ENCODE data around the gene MYO5C.

MYO5C gene

GRCh38 chr15:52307847-52308246 lies 12.2 kb upstream of the MYO5C start:
- no peak overlapping the region for H3K4me3 ChIP-seq (ENCODE audit: low read length)
- H3K36me3 ChIP-seq (ENCODE audit: insufficient read depth, low read length): peaks cover 3% of the 10 kb centered on the region
- no peak overlapping the region for H3K4me2 ChIP-seq (ENCODE audit: low read length)
- peaks cover 21% of the 10 kb centered on the region for H3K4me1 ChIP-seq (ENCODE audit: control insufficient read depth, insufficient read depth, low read length)
- H3K9ac ChIP-seq (ENCODE audit: low read depth, low read length): no peak overlapping the region
- H3K9me3 ChIP-seq (replicated peaks; ENCODE audit: low read length): no peaks in the 10 kb centered on the region
- H3K27me3 ChIP-seq (ENCODE audit: control insufficient read depth, insufficient read depth, low read length): no peaks in the 10 kb centered on the region

GRCh38 chr15:52306270-52306669 lies 10.7 kb upstream of the MYO5C start:
- H3K4me1 ChIP-seq (ENCODE audit: control insufficient read depth, insufficient read depth, low read length): peaks cover 21% of the 10 kb centered on the region
- no peaks in the 10 kb centered on the region for H3K27me3 ChIP-seq (ENCODE audit: control insufficient read depth, insufficient read depth, low read length)
- H3K4me2 ChIP-seq (ENCODE audit: low read length): no peak overlapping the region
- H3K9ac ChIP-seq (ENCODE audit: low read depth, low read length): no peak overlapping the region
- H3K9me3 ChIP-seq (replicated peaks; ENCODE audit: low read length): no peaks in the 10 kb centered on the region
- no peak overlapping the region for H3K4me3 ChIP-seq (ENCODE audit: low read length)
- H3K36me3 ChIP-seq (ENCODE audit: insufficient read depth, low read length): no peaks in the 10 kb centered on the region

GRCh38 chr15:52303093-52303772 lies 7.6 kb upstream of the MYO5C start:
- no peak overlapping the region for H3K4me2 ChIP-seq (ENCODE audit: low read length)
- no peaks in the 10 kb centered on the region for H3K27me3 ChIP-seq (ENCODE audit: control insufficient read depth, insufficient read depth, low read length)
- H3K9ac ChIP-seq (ENCODE audit: low read depth, low read length): no peak overlapping the region
- H3K4me1 ChIP-seq (ENCODE audit: control insufficient read depth, insufficient read depth, low read length): peaks cover 12% of the 10 kb centered on the region
- H3K9me3 ChIP-seq (replicated peaks; ENCODE audit: low read length): no peaks in the 10 kb centered on the region
- no peaks in the 10 kb centered on the region for H3K36me3 ChIP-seq (ENCODE audit: insufficient read depth, low read length)
- no peak overlapping the region for H3K4me3 ChIP-seq (ENCODE audit: low read length)

GRCh38 chr15:52301265-52301847 lies 5.8 kb upstream of the MYO5C start:
- no peak overlapping the region for H3K4me2 ChIP-seq (ENCODE audit: low read length)

GRCh38 chr15:52294881-52295420 lies 653 bp downstream of the MYO5C start:
- Histone ChIP-seq H3K9me3 (replicated peaks; ENCODE audit: low read length) (no peaks in the 10 kb centered on the region), H3K9ac (ENCODE audit: low read depth, low read length) (no peak overlapping the region), H3K4me3 (ENCODE audit: low read length) (peak overlapping the region; percentile 67), H3K27me3 (ENCODE audit: control insufficient read depth, insufficient read depth, low read length) (peaks cover 47% of the 10 kb centered on the region), H3K4me2 (ENCODE audit: low read length) (peak overlapping the region; percentile 87), H3K36me3 (ENCODE audit: insufficient read depth, low read length) (no peaks in the 10 kb centered on the region), H3K4me1 (ENCODE audit: control insufficient read depth, insufficient read depth, low read length) (peaks cover 12% of the 10 kb centered on the region)

More at GRCh38 chr15:52301265-52301847, 5.8 kb upstream of the MYO5C start:
- no peak overlapping the region for H3K9ac ChIP-seq (ENCODE audit: low read depth, low read length)
- peaks cover 5% of the 10 kb centered on the region for H3K4me1 ChIP-seq (ENCODE audit: control insufficient read depth, insufficient read depth, low read length)
- H3K27me3 ChIP-seq (ENCODE audit: control insufficient read depth, insufficient read depth, low read length): no peaks in the 10 kb centered on the region
- H3K9me3 ChIP-seq (replicated peaks; ENCODE audit: low read length): no peaks in the 10 kb centered on the region
- no peaks in the 10 kb centered on the region for H3K36me3 ChIP-seq (ENCODE audit: insufficient read depth, low read length)
- no peak overlapping the region for H3K4me3 ChIP-seq (ENCODE audit: low read length)

- H3K4me3 ChIP-seq (ENCODE audit: low read length): no peak overlapping the region
- H3K4me1 ChIP-seq (ENCODE audit: control insufficient read depth, insufficient read depth, low read length): peaks cover 17% of the 10 kb centered on the region
- H3K9ac ChIP-seq (ENCODE audit: low read depth, low read length): no peak overlapping the region
Measured at GRCh38 chr15:52292780-52293392, 2.7 kb downstream of the MYO5C start.

GRCh38 chr15:52291204-52291603 lies 4.4 kb downstream of the MYO5C start:
- no peaks in the 10 kb centered on the region for H3K9me3 ChIP-seq (replicated peaks; ENCODE audit: low read length)
- peaks cover 17% of the 10 kb centered on the region for H3K4me1 ChIP-seq (ENCODE audit: control insufficient read depth, insufficient read depth, low read length)
- no peaks in the 10 kb centered on the region for H3K36me3 ChIP-seq (ENCODE audit: insufficient read depth, low read length)
- H3K27me3 ChIP-seq (ENCODE audit: control insufficient read depth, insufficient read depth, low read length): peaks cover 46% of the 10 kb centered on the region
- H3K9ac ChIP-seq (ENCODE audit: low read depth, low read length): no peak overlapping the region
- no peak overlapping the region for H3K4me3 ChIP-seq (ENCODE audit: low read length)
- H3K4me2 ChIP-seq (ENCODE audit: low read length): no peak overlapping the region

More at GRCh38 chr15:52292780-52293392, 2.7 kb downstream of the MYO5C start:
- Histone ChIP-seq H3K4me2 (ENCODE audit: low read length) (no peak overlapping the region), H3K9me3 (replicated peaks; ENCODE audit: low read length) (no peaks in the 10 kb centered on the region), H3K27me3 (ENCODE audit: control insufficient read depth, insufficient read depth, low read length) (peaks cover 47% of the 10 kb centered on the region), H3K36me3 (ENCODE audit: insufficient read depth, low read length) (no peaks in the 10 kb centered on the region)

GRCh38 chr15:52290800-52291199 lies 4.8 kb downstream of the MYO5C start:
- H3K9me3 ChIP-seq (replicated peaks; ENCODE audit: low read length): no peaks in the 10 kb centered on the region
- peaks cover 16% of the 10 kb centered on the region for H3K4me1 ChIP-seq (ENCODE audit: control insufficient read depth, insufficient read depth, low read length)
- peaks cover 42% of the 10 kb centered on the region for H3K27me3 ChIP-seq (ENCODE audit: control insufficient read depth, insufficient read depth, low read length)
- H3K36me3 ChIP-seq (ENCODE audit: insufficient read depth, low read length): no peaks in the 10 kb centered on the region
- no peak overlapping the region for H3K9ac ChIP-seq (ENCODE audit: low read depth, low read length)
- H3K4me2 ChIP-seq (ENCODE audit: low read length): no peak overlapping the region
- H3K4me3 ChIP-seq (ENCODE audit: low read length): no peak overlapping the region

- Histone ChIP-seq H3K27me3 (ENCODE audit: control insufficient read depth, insufficient read depth, low read length) (peaks cover 37% of the 10 kb centered on the region), H3K9me3 (replicated peaks; ENCODE audit: low read length) (no peaks in the 10 kb centered on the region), H3K36me3 (ENCODE audit: insufficient read depth, low read length) (no peaks in the 10 kb centered on the region)
Measured at GRCh38 chr15:52290329-52290728, 5.3 kb downstream of the MYO5C start.

GRCh38 chr15:52289629-52290081 lies 5.9 kb downstream of the MYO5C start:
- H3K4me1 ChIP-seq (ENCODE audit: control insufficient read depth, insufficient read depth, low read length): peaks cover 5% of the 10 kb centered on the region
- no peaks in the 10 kb centered on the region for H3K36me3 ChIP-seq (ENCODE audit: insufficient read depth, low read length)
- peaks cover 30% of the 10 kb centered on the region for H3K27me3 ChIP-seq (ENCODE audit: control insufficient read depth, insufficient read depth, low read length)
- H3K4me2 ChIP-seq (ENCODE audit: low read length): no peak overlapping the region
- no peaks in the 10 kb centered on the region for H3K9me3 ChIP-seq (replicated peaks; ENCODE audit: low read length)
- no peak overlapping the region for H3K4me3 ChIP-seq (ENCODE audit: low read length)
- no peak overlapping the region for H3K9ac ChIP-seq (ENCODE audit: low read depth, low read length)

More at GRCh38 chr15:52290329-52290728, 5.3 kb downstream of the MYO5C start:
- Histone ChIP-seq H3K9ac (ENCODE audit: low read depth, low read length) (no peak overlapping the region), H3K4me3 (ENCODE audit: low read length) (no peak overlapping the region), H3K4me2 (ENCODE audit: low read length) (no peak overlapping the region), H3K4me1 (ENCODE audit: control insufficient read depth, insufficient read depth, low read length) (peaks cover 12% of the 10 kb centered on the region)

- Histone ChIP-seq H3K36me3 (ENCODE audit: insufficient read depth, low read length) (no peaks in the 10 kb centered on the region), H3K4me3 (ENCODE audit: low read length) (no peak overlapping the region), H3K9ac (ENCODE audit: low read depth, low read length) (no peak overlapping the region), H3K4me2 (ENCODE audit: low read length) (no peak overlapping the region), H3K9me3 (replicated peaks; ENCODE audit: low read length) (no peaks in the 10 kb centered on the region), H3K27me3 (ENCODE audit: control insufficient read depth, insufficient read depth, low read length) (peaks cover 24% of the 10 kb centered on the region), H3K4me1 (ENCODE audit: control insufficient read depth, insufficient read depth, low read length) (peaks cover 5% of the 10 kb centered on the region)
Measured at GRCh38 chr15:52288986-52289385, 6.6 kb downstream of the MYO5C start.

Measured in skeletal muscle satellite cell (primary cell).